Coronary artery (tissue), 2 donors: ENCODE data around the gene S100B.

Source experiments
- DNase-seq: peaks from one replicate; pipeline ENCODE4 v3.0.0-alpha.2; 2017; ENCODE audit warnings: low spot score
- H3K27ac ChIP-seq, 2 donors: fragments of 200-600 bp; sonication (generic); one replicate each; pipeline ENCODE4 v1.5.1; 2016 to 2019
- H3K4me3 ChIP-seq: fragments of 200-600 bp; sonication (generic); 2 replicates; pipeline ENCODE4 v1.5.1; 2016; ENCODE audit warnings: mild to moderate bottlenecking, moderate library complexity
- CTCF ChIP-seq: fragments of 200-600 bp; sonication (generic); IDR thresholded peaks from one replicate; pipeline ENCODE4 v1.5.1; 2019; ENCODE audit warnings: antibody characterized with exemption

S100B gene

GRCh38 chr21:46555225-46555617, 49.7 kb downstream of the S100B start:
- no peak for TF ChIP-seq CTCF
- H3K27ac ChIP-seq: no peak overlapping the region
- H3K4me3 ChIP-seq: no peak overlapping the region
- DNase-seq: no peak

- H3K4me3 ChIP-seq: no peak overlapping the region
- no peak for TF ChIP-seq CTCF
- no peak overlapping the region for H3K27ac ChIP-seq
- DNase-seq: no peak
Observed at GRCh38 chr21:46554431-46555224, 50.3 kb downstream of the S100B start.

GRCh38 chr21:46553993-46554392, 50.9 kb downstream of the S100B start:
- Histone ChIP-seq H3K4me3 (no peak overlapping the region), H3K27ac (no peak overlapping the region)
- no peak for TF ChIP-seq CTCF
- DNase-seq: no peak

- TF ChIP-seq CTCF: no peak
- Histone ChIP-seq H3K4me3 (no peak overlapping the region), H3K27ac (peak overlapping the region in 1 of 2 donors; percentile 37)
- no peak for DNase-seq
Observed at GRCh38 chr21:46552865-46553379, 52.0 kb downstream of the S100B start.

GRCh38 chr21:46552274-46552673, 52.6 kb downstream of the S100B start:
- Histone ChIP-seq H3K4me3 (no peak overlapping the region), H3K27ac (peak overlapping the region in 1 of 2 donors; percentile 37)
- no peak for DNase-seq
- no peak for TF ChIP-seq CTCF

GRCh38 chr21:46551636-46552241, 53.1 kb downstream of the S100B start:
- no peak for TF ChIP-seq CTCF
- H3K27ac ChIP-seq: peak overlapping the region in 1 of 2 donors; percentile 64
- DNase-seq: peak; percentile 74

More at GRCh38 chr21:46551636-46552241, 53.1 kb downstream of the S100B start:
- H3K4me3 ChIP-seq: no peak overlapping the region
